ENCODE data around the gene KRTAP1-1. TPM values are rescaled to one million over a fixed set of nuclear protein-coding genes. Genes with fewer than 3 reads are reported as not detected.
A peak's percentile ranks its signal among the peaks of the same experiment; 100 is the strongest.
"Not testable (repeated sequence)": the region's sequence is repeated elsewhere in the genome, so short reads cannot be mapped to it uniquely, and the experiment has no call there.

KRTAP1-1 gene
- total RNA-seq, 1 experiment from 2014 or later = not detected

- H2AFZ ChIP-seq (ENCODE audit: low read depth, low read length, poor library complexity, severe bottlenecking); H3K27me3 ChIP-seq (ENCODE audit: insufficient read depth, low read length); CTCF ChIA-PET; H4K20me1 ChIP-seq (ENCODE audit: insufficient read depth); RAD21 ChIA-PET (ENCODE audit: low non-redundant PET in 1 of 2, low total read pairs in 2 of 2, uncharacterized antibody in 2 of 2, unreplicated experiment in 2 of 2); DNase-seq (ENCODE audit: low read depth, low spot score); BruUV-seq (replicated peaks); H3K9me3 ChIP-seq (ENCODE audit: control insufficient read depth in 1 of 2, insufficient read depth in 1 of 2, low read depth in 1 of 2, low read length in 2 of 2); intact Hi-C loops (cut with micrococcal nuclease); H3K9me2 ChIP-seq (ENCODE audit: insufficient read depth): not testable (repeated sequence)
- Histone ChIP-seq H3K9ac (ENCODE audit: low read length) (peak within 1 kb of the TSS; percentile 49), H3K4me2 (ENCODE audit: low read length) (peak within 1 kb of the TSS; percentile 62), H3K4me1 (ENCODE audit: control insufficient read depth in 1 of 2, insufficient read depth in 2 of 2, low read length in 2 of 2) (peaks cover 20 to 47% of the 10 kb centered on the region in 2 experiments), H3K36me3 (ENCODE audit: control insufficient read depth in 1 of 2, insufficient read depth in 2 of 2, low read length in 2 of 2) (peaks cover 0 to 22% of the 10 kb centered on the region in 2 experiments; a peak in 2 of 4 replicates), H3K27ac (ENCODE audit: low read depth, low read length) (peak within 1 kb of the TSS; percentile 76), H3K79me2 (ENCODE audit: insufficient read depth, low read length) (peaks cover 42% of the 10 kb centered on the region), H3K4me3 (replicated peaks in 1 of 2; ENCODE audit: low read depth in 1 of 2, low read length in 2 of 2) (peak within 1 kb of the TSS; percentile 40 to 56)
- ATAC-seq = peak; percentile 56
- POLR2A ChIA-PET = interaction anchor here (1.6 kb wide), 1 partner anchor 56 kb away, joined by 5 read pairs; the partner anchor contains the start of gene KRTAP4-6
- TF ChIP-seq POLR2AphosphoS5 (IDR thresholded peaks at IDR 0.05; ENCODE audit: low read depth, low read length) (peak; percentile 14; the same call in 1 of the 2 replicates), CBX3 (IDR thresholded peaks at IDR 0.05; ENCODE audit: low read depth) (peak; percentile 48; the same call in 1 of the 2 replicates)
These were observed 43.0 kb upstream of the KRTAP1-1 start, which contains the start of gene KRTAP4-7 for GRCh38 chr17:41084100-41084856. KRTAP4-7 (plus strand) TSS chr17:41084150; CDS start chr17:41084207, 57 bp downstream.

GRCh38 chr17:41083427-41083826 lies 42.2 kb upstream of the KRTAP1-1 start:
- H4K20me1 ChIP-seq (ENCODE audit: insufficient read depth); BruUV-seq (replicated peaks); H3K9me2 ChIP-seq (ENCODE audit: insufficient read depth); POLR2A ChIA-PET; H3K9me3 ChIP-seq (ENCODE audit: control insufficient read depth in 1 of 2, insufficient read depth in 1 of 2, low read depth in 1 of 2, low read length in 2 of 2); DNase-seq (ENCODE audit: low read depth, low spot score); intact Hi-C loops (cut with micrococcal nuclease); H3K27me3 ChIP-seq (ENCODE audit: insufficient read depth, low read length); RAD21 ChIA-PET (ENCODE audit: low non-redundant PET in 1 of 2, low total read pairs in 2 of 2, uncharacterized antibody in 2 of 2, unreplicated experiment in 2 of 2); H2AFZ ChIP-seq (ENCODE audit: low read depth, low read length, poor library complexity, severe bottlenecking); CTCF ChIA-PET: not testable (repeated sequence)
- H3K36me3 ChIP-seq (ENCODE audit: control insufficient read depth in 1 of 2, insufficient read depth in 2 of 2, low read length in 2 of 2) = peaks cover 0 to 30% of the 10 kb centered on the region in 2 experiments; a peak in 2 of 4 replicates
- peaks cover 50% of the 10 kb centered on the region for H3K79me2 ChIP-seq (ENCODE audit: insufficient read depth, low read length)
- H3K9ac ChIP-seq (ENCODE audit: low read length) = peak overlapping the region; percentile 49; the same call in 1 of the 2 replicates
- peak overlapping the region; percentile 62 for H3K4me2 ChIP-seq (ENCODE audit: low read length)
- peaks cover 20 to 54% of the 10 kb centered on the region in 2 experiments for H3K4me1 ChIP-seq (ENCODE audit: control insufficient read depth in 1 of 2, insufficient read depth in 2 of 2, low read length in 2 of 2)
- peak overlapping the region; percentile 76; the same call in 1 of the 2 replicates for H3K27ac ChIP-seq (ENCODE audit: low read depth, low read length)
- peak overlapping the region; percentile 40 to 56 for H3K4me3 ChIP-seq (replicated peaks in 1 of 2; ENCODE audit: low read depth in 1 of 2, low read length in 2 of 2)
- ATAC-seq = peak; percentile 83
- TF ChIP-seq SP1 (IDR thresholded peaks at IDR 0.05; ENCODE audit: low read depth) = peak; percentile 31; the same call in 1 of the 2 replicates
- 0 out of 2 replicates have a peak, but pooled peaks have one; percentile 8 for TF ChIP-seq JUND (IDR thresholded peaks at IDR 0.05)

All from HCT116 (cell line).